Kidney epithelial cell (primary cell): ENCODE results near the gene MFSD11. TPM values are rescaled to one million over a fixed set of nuclear protein-coding genes. Genes with fewer than 3 reads are reported as not detected.
"Not testable (repeated sequence)": the region's sequence is repeated elsewhere in the genome, so short reads cannot be mapped to it uniquely, and the experiment has no call there.

Experiments used
- DNase-seq: peaks from one replicate; pipeline ENCODE4 v3.0.0-alpha.2; 2010; ENCODE audit warnings: low read depth
- H3K27me3 ChIP-seq: 2 replicates; pipeline ENCODE4 v1.6.0; 2011; ENCODE audit warnings: low read length; ENCODE audit not compliant: control insufficient read depth, insufficient read depth
- H3K36me3 ChIP-seq: 2 replicates; pipeline ENCODE4 v1.5.1; 2011; ENCODE audit warnings: low read length; ENCODE audit not compliant: control insufficient read depth, insufficient read depth
- H3K4me3 ChIP-seq: 2 replicates; pipeline ENCODE4 v1.5.1; 2011; ENCODE audit warnings: low read depth, mild to moderate bottlenecking, control low read depth, low read length
- total RNA-seq: library from RNA; depleted of rRNA; stranded (reverse); fragments of >200 nt; gene quantifications from 2 replicates; pipeline ENCODE4 v1.2.3, GENCODE V29; 2015
- TF ChIP-seq, protein P1 (sequence below): IDR thresholded peaks from 2 replicates; pipeline ENCODE4 v1.5.1; 2011; ENCODE audit warnings: mild to moderate bottlenecking, moderate library complexity, low read length, control low read depth, inconsistent platforms; ENCODE audit not compliant: insufficient read depth, poor library complexity, severe bottlenecking

Gene MFSD11
- total RNA-seq, 1 donor from 2014 or later: 17.5 TPM

GRCh38 chr17:76812968-76813367 is 75.0 kb downstream of the MFSD11 start:
- Histone ChIP-seq H3K27me3 (peaks cover 5% of the 10 kb centered on the region), H3K4me3 (no peak overlapping the region), H3K36me3 (no peaks in the 10 kb centered on the region)
- TF ChIP-seq, protein P1, sequence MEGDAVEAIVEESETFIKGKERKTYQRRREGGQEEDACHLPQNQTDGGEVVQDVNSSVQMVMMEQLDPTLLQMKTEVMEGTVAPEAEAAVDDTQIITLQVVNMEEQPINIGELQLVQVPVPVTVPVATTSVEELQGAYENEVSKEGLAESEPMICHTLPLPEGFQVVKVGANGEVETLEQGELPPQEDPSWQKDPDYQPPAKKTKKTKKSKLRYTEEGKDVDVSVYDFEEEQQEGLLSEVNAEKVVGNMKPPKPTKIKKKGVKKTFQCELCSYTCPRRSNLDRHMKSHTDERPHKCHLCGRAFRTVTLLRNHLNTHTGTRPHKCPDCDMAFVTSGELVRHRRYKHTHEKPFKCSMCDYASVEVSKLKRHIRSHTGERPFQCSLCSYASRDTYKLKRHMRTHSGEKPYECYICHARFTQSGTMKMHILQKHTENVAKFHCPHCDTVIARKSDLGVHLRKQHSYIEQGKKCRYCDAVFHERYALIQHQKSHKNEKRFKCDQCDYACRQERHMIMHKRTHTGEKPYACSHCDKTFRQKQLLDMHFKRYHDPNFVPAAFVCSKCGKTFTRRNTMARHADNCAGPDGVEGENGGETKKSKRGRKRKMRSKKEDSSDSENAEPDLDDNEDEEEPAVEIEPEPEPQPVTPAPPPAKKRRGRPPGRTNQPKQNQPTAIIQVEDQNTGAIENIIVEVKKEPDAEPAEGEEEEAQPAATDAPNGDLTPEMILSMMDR: no peak
- DNase-seq: no peak

GRCh38 chr17:76815907-76816589 is 78.1 kb downstream of the MFSD11 start:
- not testable (repeated sequence) for H3K4me3 ChIP-seq, H3K36me3 ChIP-seq, DNase-seq

GRCh38 chr17:76816590-76817135 is 78.7 kb downstream of the MFSD11 start:
- Histone ChIP-seq H3K36me3 (no peaks in the 10 kb centered on the region), H3K4me3 (no peak overlapping the region), H3K27me3 (peaks cover 16% of the 10 kb centered on the region)
- peak; percentile 12 for DNase-seq
- TF ChIP-seq, protein P1: peak; percentile 84

More at GRCh38 chr17:76815907-76816589, 78.1 kb downstream of the MFSD11 start:
- H3K27me3 ChIP-seq: peaks cover 16% of the 10 kb centered on the region

GRCh38 chr17:76820039-76820438 is 82.1 kb downstream of the MFSD11 start:
- Histone ChIP-seq H3K4me3 (no peak overlapping the region), H3K36me3 (no peaks in the 10 kb centered on the region), H3K27me3 (peaks cover 12% of the 10 kb centered on the region)
- TF ChIP-seq, protein P1: no peak
- DNase-seq: no peak

GRCh38 chr17:76820561-76820960 is 82.6 kb downstream of the MFSD11 start:
- H3K4me3 ChIP-seq: no peak overlapping the region
- no peak for DNase-seq
- H3K27me3 ChIP-seq: peaks cover 12% of the 10 kb centered on the region
- TF ChIP-seq, protein P1: no peak
- no peaks in the 10 kb centered on the region for H3K36me3 ChIP-seq

- Histone ChIP-seq H3K36me3 (no peaks in the 10 kb centered on the region), H3K27me3 (peaks cover 24% of the 10 kb centered on the region), H3K4me3 (no peak overlapping the region)
- TF ChIP-seq, protein P1: no peak
- DNase-seq: no peak
Observed at GRCh38 chr17:76822184-76822778, 84.4 kb downstream of the MFSD11 start.
